Measurements from ENCODE around the gene ABCA2.

DNA sequence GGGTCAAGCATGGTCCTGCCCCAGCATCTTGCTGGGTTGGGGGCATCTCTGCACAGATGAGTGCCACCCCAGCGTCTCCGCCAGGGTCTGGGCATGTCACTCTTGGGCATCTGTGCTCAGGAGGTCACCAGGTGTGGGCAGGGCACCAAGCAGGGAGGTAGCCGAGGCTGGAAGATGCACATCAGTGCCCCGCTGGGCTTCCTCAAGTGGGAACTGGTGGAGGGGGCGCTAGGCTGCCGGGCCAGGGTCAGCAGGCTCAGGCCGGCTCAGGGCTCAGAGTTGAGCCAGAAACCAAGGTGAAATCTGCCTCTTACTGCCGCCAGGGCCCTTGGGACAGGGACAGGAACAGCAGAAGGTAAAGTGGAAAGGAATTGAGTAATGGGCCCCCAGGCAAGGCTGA is 7.9 kb upstream of the ABCA2 start:
- no peak for TF ChIP-seq POLR2A (IDR thresholded peaks at IDR 0.05)
- TF ChIP-seq, protein P1, sequence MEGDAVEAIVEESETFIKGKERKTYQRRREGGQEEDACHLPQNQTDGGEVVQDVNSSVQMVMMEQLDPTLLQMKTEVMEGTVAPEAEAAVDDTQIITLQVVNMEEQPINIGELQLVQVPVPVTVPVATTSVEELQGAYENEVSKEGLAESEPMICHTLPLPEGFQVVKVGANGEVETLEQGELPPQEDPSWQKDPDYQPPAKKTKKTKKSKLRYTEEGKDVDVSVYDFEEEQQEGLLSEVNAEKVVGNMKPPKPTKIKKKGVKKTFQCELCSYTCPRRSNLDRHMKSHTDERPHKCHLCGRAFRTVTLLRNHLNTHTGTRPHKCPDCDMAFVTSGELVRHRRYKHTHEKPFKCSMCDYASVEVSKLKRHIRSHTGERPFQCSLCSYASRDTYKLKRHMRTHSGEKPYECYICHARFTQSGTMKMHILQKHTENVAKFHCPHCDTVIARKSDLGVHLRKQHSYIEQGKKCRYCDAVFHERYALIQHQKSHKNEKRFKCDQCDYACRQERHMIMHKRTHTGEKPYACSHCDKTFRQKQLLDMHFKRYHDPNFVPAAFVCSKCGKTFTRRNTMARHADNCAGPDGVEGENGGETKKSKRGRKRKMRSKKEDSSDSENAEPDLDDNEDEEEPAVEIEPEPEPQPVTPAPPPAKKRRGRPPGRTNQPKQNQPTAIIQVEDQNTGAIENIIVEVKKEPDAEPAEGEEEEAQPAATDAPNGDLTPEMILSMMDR (IDR thresholded peaks at IDR 0.05), result no peak
